ENCODE data around the gene SFXN3.

Gene SFXN3

GRCh38 chr10:101003639-101004206 is 27.3 kb upstream of the SFXN3 start:
- TF ChIP-seq EZH2 (IDR thresholded peaks at IDR 0.05) (no peak), FOXP2 (optimal IDR thresholded peaks at IDR 0.05; ENCODE audit: control extremely low read depth, extremely low read length, insufficient read depth) (no peak), POLR2AphosphoS5 (IDR thresholded peaks at IDR 0.05; ENCODE audit: borderline replicate concordance, low read depth, low read length) (no peak)
- Histone ChIP-seq H3K9me3 (ENCODE audit: low read depth, low read length) (no peaks in the 10 kb centered on the region), H3K9ac (ENCODE audit: insufficient read length) (no peak overlapping the region), H3K27ac (no peak overlapping the region), H3K4me3 (no peak overlapping the region), H3K36me3 (ENCODE audit: insufficient read depth, low read length) (peaks cover 6% of the 10 kb centered on the region; the same call in 1 of the 2 replicates)
- DNase-seq (ENCODE audit: low read depth, low spot score), result no peak

- Histone ChIP-seq H3K9me3 (ENCODE audit: low read depth, low read length) (no peaks in the 10 kb centered on the region), H3K4me3 (no peak overlapping the region), H3K9ac (ENCODE audit: insufficient read length) (no peak overlapping the region), H3K27ac (no peak overlapping the region), H3K36me3 (ENCODE audit: insufficient read depth, low read length) (peaks cover 6% of the 10 kb centered on the region; the same call in 1 of the 2 replicates)
- TF ChIP-seq FOXP2 (optimal IDR thresholded peaks at IDR 0.05; ENCODE audit: control extremely low read depth, extremely low read length, insufficient read depth) (no peak), POLR2AphosphoS5 (IDR thresholded peaks at IDR 0.05; ENCODE audit: borderline replicate concordance, low read depth, low read length) (no peak), EZH2 (IDR thresholded peaks at IDR 0.05) (no peak)
- no peak for DNase-seq (ENCODE audit: low read depth, low spot score)
These were observed 25.7 kb upstream of the SFXN3 start for GRCh38 chr10:101005361-101005760.

DNA sequence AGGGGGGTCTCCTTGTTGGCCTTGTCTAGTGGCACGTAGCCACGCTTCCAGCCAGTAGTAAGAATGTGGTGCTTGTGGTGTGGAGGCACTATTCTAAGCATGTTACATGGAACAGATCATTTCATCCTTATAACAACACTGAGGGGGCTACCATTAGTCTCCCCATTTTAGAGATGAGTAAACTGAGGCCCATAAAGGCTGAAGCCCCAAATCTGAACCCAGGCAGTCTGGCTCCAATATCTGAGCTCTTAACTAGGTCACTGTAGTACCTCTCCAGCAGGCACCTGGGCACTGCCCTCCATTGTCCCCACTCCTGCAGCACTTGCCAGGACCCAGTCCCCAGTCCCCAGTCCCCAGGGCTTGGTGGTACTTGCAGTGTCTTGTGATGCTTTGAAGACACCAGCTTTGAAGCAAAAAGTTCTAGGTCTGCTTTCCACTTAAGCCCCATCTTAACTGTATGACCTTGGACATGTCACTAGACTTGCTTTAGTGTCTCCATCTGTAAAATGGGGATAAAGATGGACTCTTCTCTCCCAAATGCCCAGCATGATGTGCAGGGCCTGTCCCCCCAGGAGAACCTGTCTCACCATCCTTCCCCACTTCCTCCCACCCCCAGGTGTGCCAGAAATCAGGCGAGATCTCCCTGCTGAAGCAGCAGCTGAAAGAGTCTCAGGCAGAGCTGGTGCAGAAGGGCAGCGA is 25.0 kb upstream of the SFXN3 start:
- no peak overlapping the region for H3K27ac ChIP-seq
- H3K36me3 ChIP-seq (ENCODE audit: insufficient read depth, low read length), result peaks cover 6% of the 10 kb centered on the region; the same call in 1 of the 2 replicates
- no peaks in the 10 kb centered on the region for H3K9me3 ChIP-seq (ENCODE audit: low read depth, low read length)
- DNase-seq (ENCODE audit: low read depth, low spot score), result no peak
- H3K9ac ChIP-seq (ENCODE audit: insufficient read length), result no peak overlapping the region
- no peak for TF ChIP-seq EZH2 (IDR thresholded peaks at IDR 0.05)
- TF ChIP-seq POLR2AphosphoS5 (IDR thresholded peaks at IDR 0.05; ENCODE audit: borderline replicate concordance, low read depth, low read length), result no peak
- TF ChIP-seq FOXP2 (optimal IDR thresholded peaks at IDR 0.05; ENCODE audit: control extremely low read depth, extremely low read length, insufficient read depth), result no peak
- no peak overlapping the region for H3K4me3 ChIP-seq

- H3K4me3 ChIP-seq, result no peak overlapping the region
- no peaks in the 10 kb centered on the region for H3K9me3 ChIP-seq (ENCODE audit: low read depth, low read length)
- DNase-seq (ENCODE audit: low read depth, low spot score), result no peak
- peaks cover 6% of the 10 kb centered on the region; the same call in 1 of the 2 replicates for H3K36me3 ChIP-seq (ENCODE audit: insufficient read depth, low read length)
- TF ChIP-seq FOXP2 (optimal IDR thresholded peaks at IDR 0.05; ENCODE audit: control extremely low read depth, extremely low read length, insufficient read depth) (no peak), EZH2 (IDR thresholded peaks at IDR 0.05) (no peak), POLR2AphosphoS5 (IDR thresholded peaks at IDR 0.05; ENCODE audit: borderline replicate concordance, low read depth, low read length) (no peak)
- no peak overlapping the region for H3K27ac ChIP-seq
- H3K9ac ChIP-seq (ENCODE audit: insufficient read length), result no peak overlapping the region
These were observed 24.4 kb upstream of the SFXN3 start for GRCh38 chr10:101006593-101007098.

DNA sequence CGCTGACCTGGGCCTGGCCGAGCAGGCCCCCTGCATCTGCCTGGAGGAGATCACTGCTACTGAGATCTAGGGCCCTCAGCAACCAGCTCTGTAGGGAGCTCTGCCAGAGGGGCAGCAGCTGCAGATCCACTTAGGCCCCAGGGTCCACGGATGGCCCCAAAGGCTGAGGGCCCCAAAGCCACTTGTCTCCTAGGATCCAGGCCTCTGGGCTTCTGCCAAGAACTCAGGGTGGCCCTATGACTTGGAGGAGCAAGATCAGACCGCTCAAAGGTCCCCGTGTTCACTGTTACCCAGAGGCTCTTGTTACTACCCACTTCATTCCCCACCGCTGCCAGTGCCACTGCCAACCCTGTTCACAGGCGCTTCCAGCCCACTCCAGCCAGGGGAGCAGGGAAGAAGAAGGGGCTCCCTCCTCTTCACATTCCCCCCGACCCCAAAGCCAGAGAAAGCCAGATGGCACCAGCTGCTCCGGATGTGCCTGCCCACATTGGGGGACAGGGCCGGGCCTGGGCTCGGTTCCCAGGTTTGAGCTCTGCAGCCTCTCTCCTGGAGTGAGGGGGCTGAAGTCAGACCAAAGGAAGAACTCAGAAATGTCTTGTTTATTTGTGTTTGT is 23.8 kb upstream of the SFXN3 start:
- TF ChIP-seq EZH2 (IDR thresholded peaks at IDR 0.05) (no peak), FOXP2 (optimal IDR thresholded peaks at IDR 0.05; ENCODE audit: control extremely low read depth, extremely low read length, insufficient read depth) (no peak), POLR2AphosphoS5 (IDR thresholded peaks at IDR 0.05; ENCODE audit: borderline replicate concordance, low read depth, low read length) (no peak)
- Histone ChIP-seq H3K36me3 (ENCODE audit: insufficient read depth, low read length) (peaks cover 6% of the 10 kb centered on the region; the same call in 1 of the 2 replicates), H3K9ac (ENCODE audit: insufficient read length) (no peak overlapping the region), H3K9me3 (ENCODE audit: low read depth, low read length) (no peaks in the 10 kb centered on the region), H3K27ac (no peak overlapping the region), H3K4me3 (no peak overlapping the region)
- DNase-seq (ENCODE audit: low read depth, low spot score), result no peak

GRCh38 chr10:101007915-101008822 is 22.9 kb upstream of the SFXN3 start:
- peak; percentile 53; the same call in 1 of the 2 replicates for TF ChIP-seq POLR2AphosphoS5 (IDR thresholded peaks at IDR 0.05; ENCODE audit: borderline replicate concordance, low read depth, low read length)
- TF ChIP-seq FOXP2 (optimal IDR thresholded peaks at IDR 0.05; ENCODE audit: control extremely low read depth, extremely low read length, insufficient read depth), result no peak
- no peak overlapping the region for H3K27ac ChIP-seq
- H3K9ac ChIP-seq (ENCODE audit: insufficient read length), result no peak overlapping the region
- no peaks in the 10 kb centered on the region for H3K9me3 ChIP-seq (ENCODE audit: low read depth, low read length)
- no peak for DNase-seq (ENCODE audit: low read depth, low spot score)
- no peak overlapping the region for H3K4me3 ChIP-seq
- H3K36me3 ChIP-seq (ENCODE audit: insufficient read depth, low read length), result peaks cover 5% of the 10 kb centered on the region; the same call in 1 of the 2 replicates

- TF ChIP-seq EZH2 (IDR thresholded peaks at IDR 0.05) (no peak), POLR2AphosphoS5 (IDR thresholded peaks at IDR 0.05; ENCODE audit: borderline replicate concordance, low read depth, low read length) (no peak), FOXP2 (optimal IDR thresholded peaks at IDR 0.05; ENCODE audit: control extremely low read depth, extremely low read length, insufficient read depth) (no peak)
- no peak overlapping the region for H3K27ac ChIP-seq
- DNase-seq (ENCODE audit: low read depth, low spot score), result no peak
- no peaks in the 10 kb centered on the region for H3K9me3 ChIP-seq (ENCODE audit: low read depth, low read length)
- H3K9ac ChIP-seq (ENCODE audit: insufficient read length), result no peak overlapping the region
- no peak overlapping the region for H3K4me3 ChIP-seq
- no peaks in the 10 kb centered on the region; the same call in 1 of the 2 replicates for H3K36me3 ChIP-seq (ENCODE audit: insufficient read depth, low read length)
These were observed 22.1 kb upstream of the SFXN3 start for GRCh38 chr10:101008823-101009423.
